Brain microvascular endothelial cell (primary cell): ENCODE data around the gene IDNK.
"Not testable (repeated sequence)": the region's sequence is repeated elsewhere in the genome, so short reads cannot be mapped to it uniquely, and the experiment has no call there.

Experiments used
- DNase-seq: peaks from one replicate; pipeline ENCODE4 v3.0.0-alpha.2; 2020
- H3K27ac ChIP-seq: fragments of 250-450 bp; sonication (Bioruptor Pico); 2 replicates; pipeline ENCODE4 v1.5.1; 2020; ENCODE audit warnings: mild to moderate bottlenecking, moderate library complexity
- H3K27me3 ChIP-seq: fragments of 250-450 bp; sonication (Bioruptor Pico); replicated peaks from 2 replicates; pipeline ENCODE4 v1.5.1; 2020; ENCODE audit warnings: mild to moderate bottlenecking
- H3K36me3 ChIP-seq: fragments of 250-450 bp; sonication (Bioruptor Pico); replicated peaks from 2 replicates; pipeline ENCODE4 v1.5.1; 2020; ENCODE audit warnings: mild to moderate bottlenecking
- H3K4me3 ChIP-seq: 2 replicates; pipeline ENCODE4 v1.5.1; 2011; ENCODE audit warnings: low read depth, mild to moderate bottlenecking, control low read depth, low read length, moderate library complexity
- CTCF ChIP-seq: IDR thresholded peaks from 2 replicates; pipeline ENCODE4 v1.5.1; 2011; ENCODE audit warnings: low read depth, mild to moderate bottlenecking, moderate library complexity, low read length, control low read depth, inconsistent platforms; ENCODE audit errors: missing control alignments
- in situ Hi-C: cut with HindIII; loops from 2 replicates; pipeline ENCODE4 v1.10.0; 2017; ENCODE audit warnings: low sequenced_read_pairs, low pct_ligation_motif_present

The IDNK gene

GRCh38 chr9:83588256-83588655, 34.7 kb upstream of the IDNK start:
- TF ChIP-seq CTCF: no peak
- H3K36me3 ChIP-seq: no peaks in the 10 kb centered on the region
- no peak overlapping the region for H3K27ac ChIP-seq
- H3K27me3 ChIP-seq: no peaks in the 10 kb centered on the region
- in situ Hi-C loops: no loop called here
- DNase-seq: no peak
- no peak overlapping the region for H3K4me3 ChIP-seq

- H3K27ac ChIP-seq: no peak overlapping the region
- no peaks in the 10 kb centered on the region for H3K36me3 ChIP-seq
- TF ChIP-seq CTCF: peak; percentile 84
- H3K27me3 ChIP-seq: no peaks in the 10 kb centered on the region
- in situ Hi-C loops: no loop called here
- peak; percentile 27 for DNase-seq
- no peak overlapping the region for H3K4me3 ChIP-seq
Measured at GRCh38 chr9:83596899-83597504, 25.9 kb upstream of the IDNK start.

- Histone ChIP-seq H3K4me3 (no peak overlapping the region), H3K27me3 (no peaks in the 10 kb centered on the region), H3K36me3 (no peaks in the 10 kb centered on the region), H3K27ac (no peak overlapping the region)
- no peak for TF ChIP-seq CTCF
- DNase-seq: no peak
- in situ Hi-C loops: no loop called here
Measured at GRCh38 chr9:83598487-83598886, 24.5 kb upstream of the IDNK start.

- Histone ChIP-seq H3K27me3 (no peaks in the 10 kb centered on the region), H3K36me3 (no peaks in the 10 kb centered on the region), H3K4me3 (no peak overlapping the region), H3K27ac (no peak overlapping the region)
- in situ Hi-C loops: no loop called here
- no peak for DNase-seq
- no peak for TF ChIP-seq CTCF
Measured at GRCh38 chr9:83599071-83599470, 23.9 kb upstream of the IDNK start.

GRCh38 chr9:83601463-83601862, 21.5 kb upstream of the IDNK start:
- in situ Hi-C loops: no loop called here
- Histone ChIP-seq H3K4me3 (no peak overlapping the region), H3K27ac (no peak overlapping the region), H3K36me3 (no peaks in the 10 kb centered on the region), H3K27me3 (no peaks in the 10 kb centered on the region)
- TF ChIP-seq CTCF: no peak
- no peak for DNase-seq

- H3K27ac ChIP-seq, H3K4me3 ChIP-seq, H3K36me3 ChIP-seq, in situ Hi-C loops, H3K27me3 ChIP-seq, DNase-seq: not testable (repeated sequence)
Measured at GRCh38 chr9:83607620-83608019, 15.3 kb upstream of the IDNK start.

- H3K27me3 ChIP-seq, H3K27ac ChIP-seq, in situ Hi-C loops, DNase-seq, H3K4me3 ChIP-seq, H3K36me3 ChIP-seq: not testable (repeated sequence)
Measured at GRCh38 chr9:83613298-83613697, 9.6 kb upstream of the IDNK start.
